Prostate gland (tissue), 2 donors: ENCODE data around the gene ITPRID2. TPM values are rescaled to one million over a fixed set of nuclear protein-coding genes. Genes with fewer than 3 reads are reported as not detected.

Experiments used
- DNase-seq: peaks from one replicate; pipeline ENCODE4 v3.0.0-alpha.2; 2019; ENCODE audit warnings: low spot score
- H3K27ac ChIP-seq, 2 donors: fragments of 200-600 bp; sonication (generic); 2 replicates each; pipeline ENCODE4 v1.5.1; 2017 to 2019
- H3K27me3 ChIP-seq: fragments of 200-600 bp; sonication (generic); replicated peaks from 2 replicates; pipeline ENCODE4 v1.5.1; 2019; ENCODE audit not compliant: insufficient read depth
- H3K36me3 ChIP-seq, 2 donors: fragments of 200-600 bp; sonication (generic); 1 replicate in 1 of 2; 2 replicates in 1 of 2; pipeline versions ENCODE4 v1.5.1 to v1.8.1; 2017 to 2019
- H3K4me1 ChIP-seq: fragments of 200-600 bp; sonication (generic); replicated peaks from 2 replicates; pipeline ENCODE4 v1.5.1; 2019
- H3K4me3 ChIP-seq, 2 donors: fragments of 200-600 bp; sonication (generic); 2 replicates each; pipeline ENCODE4 v1.5.1; 2017 to 2019
- H3K9me3 ChIP-seq: fragments of 200-600 bp; sonication (generic); 2 replicates; pipeline ENCODE4 v1.5.1; 2017
- CTCF ChIP-seq, 4 experiments: fragments of 200-600 bp in 2 of 4; fragments of 450-650 bp in 2 of 4; sonication (generic) in 2 of 4; IDR thresholded peaks; 1 replicate in 3 of 4; 2 replicates in 1 of 4; pipeline ENCODE4 v1.5.1; 2016 to 2019; ENCODE audit warnings: antibody characterized with exemption in 4 of 4, mild to moderate bottlenecking in 2 of 4, moderate library complexity in 2 of 4
- POLR2A ChIP-seq: fragments of 450-650 bp; IDR thresholded peaks from one replicate; pipeline ENCODE4 v1.6.1; 2016; ENCODE audit warnings: antibody characterized with exemption, mild to moderate bottlenecking
- POLR2AphosphoS5 ChIP-seq: sonication (generic); formaldehyde crosslinking; IDR thresholded peaks from one replicate; pipeline ENCODE4 v1.6.1; 2017; ENCODE audit warnings: antibody characterized with exemption
- WGBS: methylation state at CpG from one replicate; pipeline ENCODE4 v1.1.5; 2018; 5-methylcytosine and 5-hydroxymethylcytosine counted together
- intact Hi-C: fragments of 100-400 bp; cut with DNase I; formaldehyde crosslinking; loops from one replicate; pipeline ENCODE4 v1.14.2; 2022
- total RNA-seq, 2 donors: library from RNA; depleted of rRNA; stranded (reverse); fragments of >200 nt; gene quantifications; one replicate each; pipeline ENCODE4 v1.1.0, GENCODE V29; 2016

ITPRID2 gene
- total RNA-seq, 2 donors from 2014 or later = 78.9 to 159 TPM

- Histone ChIP-seq H3K27ac (no peak overlapping the region), H3K27me3 (no peaks in the 10 kb centered on the region), H3K36me3 (no peaks in the 10 kb centered on the region), H3K4me1 (no peaks in the 10 kb centered on the region), H3K4me3 (no peak overlapping the region), H3K9me3 (no peaks in the 10 kb centered on the region)
- intact Hi-C loops = no loop called here
- 84% methylated on average over 5 of the region's 5 CpGs for WGBS
- DNase-seq = no peak
- TF ChIP-seq POLR2AphosphoS5 (no peak), CTCF (IDR thresholded peaks at IDR 0.05) (no peak), POLR2A (no peak)
Measured at GRCh38 chr2:181944164-181944913, 52.8 kb downstream of the ITPRID2 start.

- Histone ChIP-seq H3K4me1 (no peaks in the 10 kb centered on the region), H3K27me3 (no peaks in the 10 kb centered on the region), H3K27ac (no peak overlapping the region), H3K4me3 (no peak overlapping the region), H3K36me3 (no peaks in the 10 kb centered on the region), H3K9me3 (no peaks in the 10 kb centered on the region)
- TF ChIP-seq POLR2A (no peak), CTCF (IDR thresholded peaks at IDR 0.05) (no peak), POLR2AphosphoS5 (no peak)
- intact Hi-C loops = no loop called here
- DNase-seq = no peak
- WGBS = 97% methylated on average over 8 of the region's 8 CpGs
Measured at GRCh38 chr2:181944914-181945291, 53.4 kb downstream of the ITPRID2 start.

- Histone ChIP-seq H3K9me3 (no peaks in the 10 kb centered on the region), H3K4me3 (no peak overlapping the region), H3K4me1 (no peaks in the 10 kb centered on the region), H3K36me3 (no peaks in the 10 kb centered on the region), H3K27me3 (no peaks in the 10 kb centered on the region), H3K27ac (no peak overlapping the region)
- intact Hi-C loops = no loop called here
- WGBS = 77% methylated on average over 1 of the region's 1 CpG
- DNase-seq = no peak
- TF ChIP-seq POLR2AphosphoS5 (no peak), POLR2A (no peak), CTCF (IDR thresholded peaks at IDR 0.05) (no peak)
Measured at GRCh38 chr2:181946444-181947127, 55.1 kb downstream of the ITPRID2 start.

- Histone ChIP-seq H3K9me3 (no peaks in the 10 kb centered on the region), H3K36me3 (no peaks in the 10 kb centered on the region), H3K27me3 (no peaks in the 10 kb centered on the region), H3K4me3 (no peak overlapping the region), H3K27ac (no peak overlapping the region), H3K4me1 (no peaks in the 10 kb centered on the region)
- no peak for DNase-seq
- no peak for TF ChIP-seq CTCF (IDR thresholded peaks at IDR 0.05)
- no peak for TF ChIP-seq POLR2AphosphoS5
- TF ChIP-seq POLR2A = no peak
- intact Hi-C loops = no loop called here
Measured at GRCh38 chr2:181947273-181947672, 55.7 kb downstream of the ITPRID2 start.

- intact Hi-C loops = no loop called here
- Histone ChIP-seq H3K27me3 (no peaks in the 10 kb centered on the region), H3K9me3 (no peaks in the 10 kb centered on the region), H3K36me3 (no peaks in the 10 kb centered on the region), H3K4me3 (no peak overlapping the region), H3K27ac (no peak overlapping the region), H3K4me1 (no peaks in the 10 kb centered on the region)
- DNase-seq = no peak
- 92% methylated on average over 2 of the region's 2 CpGs for WGBS
- TF ChIP-seq CTCF (IDR thresholded peaks at IDR 0.05) = no peak
- TF ChIP-seq POLR2A = no peak
- no peak for TF ChIP-seq POLR2AphosphoS5
Measured at GRCh38 chr2:181948227-181948626, 56.7 kb downstream of the ITPRID2 start.
